ENCODE measurements around the gene KCNT1.

Gene KCNT1

DNA sequence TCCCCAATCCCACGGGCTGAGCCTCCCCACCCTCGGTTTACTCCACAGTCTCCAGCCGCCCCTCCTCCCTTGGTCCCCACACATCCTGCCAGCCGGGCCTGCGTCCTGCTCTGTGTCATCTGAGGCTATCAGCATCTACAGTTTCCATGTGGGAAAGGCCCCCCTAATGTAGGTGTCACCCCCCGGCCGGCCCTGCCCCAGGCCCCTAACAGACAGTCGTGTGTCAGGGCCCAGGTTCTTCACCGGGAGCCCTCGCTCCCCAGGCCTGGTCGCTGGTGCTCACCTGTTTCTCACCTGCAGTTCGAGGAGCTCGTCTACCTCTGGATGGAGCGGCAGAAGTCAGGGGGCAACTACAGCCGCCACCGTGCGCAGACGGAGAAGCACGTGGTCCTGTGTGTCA is 62.7 kb downstream of the KCNT1 start:
- Histone ChIP-seq H3K27me3 (ENCODE audit: control insufficient read depth, insufficient read depth, low read length, poor library complexity, severe bottlenecking) (no peaks in the 10 kb centered on the region), H3K9me3 (ENCODE audit: control insufficient read depth, low read length) (no peaks in the 10 kb centered on the region), H3K4me1 (ENCODE audit: control insufficient read depth, insufficient read depth, low read length) (no peaks in the 10 kb centered on the region), H3K27ac (ENCODE audit: insufficient read depth, low read depth, low read length, poor library complexity, severe bottlenecking) (no peak overlapping the region), H3K36me3 (ENCODE audit: control insufficient read depth, insufficient read depth, low read length) (no peaks in the 10 kb centered on the region), H3K4me3 (ENCODE audit: insufficient read depth, low read depth, low read length) (no peak overlapping the region)
- WGBS, 2 experiments = 91 to 92% methylated on average over 19 of the region's 19 CpGs

DNA sequence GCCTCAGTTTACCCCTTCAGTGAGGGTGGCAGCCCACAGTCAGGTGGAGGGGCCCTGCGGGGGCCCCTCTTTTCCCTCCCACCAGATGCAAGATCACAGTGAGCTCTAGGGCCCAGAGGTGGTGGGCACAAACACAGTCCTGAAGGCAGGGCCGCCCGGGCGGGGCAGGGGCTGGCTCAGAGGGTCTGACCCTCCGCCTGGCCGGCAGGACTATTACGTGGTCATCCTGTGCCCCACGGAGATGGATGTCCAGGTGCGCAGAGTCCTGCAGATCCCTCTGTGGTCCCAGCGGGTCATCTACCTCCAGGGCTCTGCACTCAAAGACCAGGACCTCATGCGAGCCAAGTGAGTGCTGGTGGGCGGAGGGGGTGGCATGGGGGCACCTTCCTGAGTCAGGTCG is 63.4 kb downstream of the KCNT1 start:
- WGBS, 2 experiments = 94% methylated on average over 13 of the region's 13 CpGs

GRCh38 chr9:135766251-135766650 is 64.3 kb downstream of the KCNT1 start:
- no peaks in the 10 kb centered on the region for H3K27me3 ChIP-seq (ENCODE audit: control insufficient read depth, insufficient read depth, low read length, poor library complexity, severe bottlenecking)
- no peaks in the 10 kb centered on the region for H3K4me1 ChIP-seq (ENCODE audit: control insufficient read depth, insufficient read depth, low read length)
- H3K27ac ChIP-seq (ENCODE audit: insufficient read depth, low read depth, low read length, poor library complexity, severe bottlenecking) = no peak overlapping the region
- H3K36me3 ChIP-seq (ENCODE audit: control insufficient read depth, insufficient read depth, low read length) = no peaks in the 10 kb centered on the region
- H3K4me3 ChIP-seq (ENCODE audit: insufficient read depth, low read depth, low read length) = no peak overlapping the region
- 92 to 96% methylated on average over 4 of the region's 4 CpGs for WGBS, 2 experiments
- H3K9me3 ChIP-seq (ENCODE audit: control insufficient read depth, low read length) = no peaks in the 10 kb centered on the region

More for the DNA sequence above, 63.4 kb downstream of the KCNT1 start:
- Histone ChIP-seq H3K4me1 (ENCODE audit: control insufficient read depth, insufficient read depth, low read length) (no peaks in the 10 kb centered on the region), H3K27ac (ENCODE audit: insufficient read depth, low read depth, low read length, poor library complexity, severe bottlenecking) (no peak overlapping the region), H3K4me3 (ENCODE audit: insufficient read depth, low read depth, low read length) (no peak overlapping the region), H3K27me3 (ENCODE audit: control insufficient read depth, insufficient read depth, low read length, poor library complexity, severe bottlenecking) (no peaks in the 10 kb centered on the region), H3K36me3 (ENCODE audit: control insufficient read depth, insufficient read depth, low read length) (no peaks in the 10 kb centered on the region), H3K9me3 (ENCODE audit: control insufficient read depth, low read length) (no peaks in the 10 kb centered on the region)

- Histone ChIP-seq H3K27me3 (ENCODE audit: control insufficient read depth, insufficient read depth, low read length, poor library complexity, severe bottlenecking) (no peaks in the 10 kb centered on the region), H3K4me3 (ENCODE audit: insufficient read depth, low read depth, low read length) (no peak overlapping the region), H3K36me3 (ENCODE audit: control insufficient read depth, insufficient read depth, low read length) (no peaks in the 10 kb centered on the region), H3K4me1 (ENCODE audit: control insufficient read depth, insufficient read depth, low read length) (no peaks in the 10 kb centered on the region), H3K27ac (ENCODE audit: insufficient read depth, low read depth, low read length, poor library complexity, severe bottlenecking) (no peak overlapping the region), H3K9me3 (ENCODE audit: control insufficient read depth, low read length) (no peaks in the 10 kb centered on the region)
- WGBS, 2 experiments = 95 to 96% methylated on average over 4 of the region's 4 CpGs
Observed at GRCh38 chr9:135766707-135767106, 64.7 kb downstream of the KCNT1 start.

GRCh38 chr9:135768516-135769218 is 66.7 kb downstream of the KCNT1 start:
- no peak overlapping the region for H3K27ac ChIP-seq (ENCODE audit: insufficient read depth, low read depth, low read length, poor library complexity, severe bottlenecking)
- no peaks in the 10 kb centered on the region for H3K27me3 ChIP-seq (ENCODE audit: control insufficient read depth, insufficient read depth, low read length, poor library complexity, severe bottlenecking)
- no peaks in the 10 kb centered on the region for H3K36me3 ChIP-seq (ENCODE audit: control insufficient read depth, insufficient read depth, low read length)
- WGBS, 2 experiments = 92 to 93% methylated on average over 43 of the region's 43 CpGs
- no peaks in the 10 kb centered on the region for H3K9me3 ChIP-seq (ENCODE audit: control insufficient read depth, low read length)
- no peak overlapping the region for H3K4me3 ChIP-seq (ENCODE audit: insufficient read depth, low read depth, low read length)
- H3K4me1 ChIP-seq (ENCODE audit: control insufficient read depth, insufficient read depth, low read length) = no peaks in the 10 kb centered on the region

GRCh38 chr9:135769489-135770202 is 67.7 kb downstream of the KCNT1 start:
- Histone ChIP-seq H3K27me3 (ENCODE audit: control insufficient read depth, insufficient read depth, low read length, poor library complexity, severe bottlenecking) (no peaks in the 10 kb centered on the region), H3K27ac (ENCODE audit: insufficient read depth, low read depth, low read length, poor library complexity, severe bottlenecking) (no peak overlapping the region), H3K4me3 (ENCODE audit: insufficient read depth, low read depth, low read length) (no peak overlapping the region), H3K36me3 (ENCODE audit: control insufficient read depth, insufficient read depth, low read length) (no peaks in the 10 kb centered on the region), H3K4me1 (ENCODE audit: control insufficient read depth, insufficient read depth, low read length) (no peaks in the 10 kb centered on the region), H3K9me3 (ENCODE audit: control insufficient read depth, low read length) (no peaks in the 10 kb centered on the region)
- WGBS, 2 experiments = 93 to 95% methylated on average over 32 of the region's 32 CpGs

- H3K27ac ChIP-seq (ENCODE audit: insufficient read depth, low read depth, low read length, poor library complexity, severe bottlenecking) = no peak overlapping the region
- H3K4me1 ChIP-seq (ENCODE audit: control insufficient read depth, insufficient read depth, low read length) = no peaks in the 10 kb centered on the region
- no peaks in the 10 kb centered on the region for H3K36me3 ChIP-seq (ENCODE audit: control insufficient read depth, insufficient read depth, low read length)
- no peak overlapping the region for H3K4me3 ChIP-seq (ENCODE audit: insufficient read depth, low read depth, low read length)
- no peaks in the 10 kb centered on the region for H3K9me3 ChIP-seq (ENCODE audit: control insufficient read depth, low read length)
- 89 to 90% methylated on average over 19 of the region's 19 CpGs for WGBS, 2 experiments
- no peaks in the 10 kb centered on the region for H3K27me3 ChIP-seq (ENCODE audit: control insufficient read depth, insufficient read depth, low read length, poor library complexity, severe bottlenecking)
Observed at GRCh38 chr9:135770203-135770535, 68.2 kb downstream of the KCNT1 start.

DNA sequence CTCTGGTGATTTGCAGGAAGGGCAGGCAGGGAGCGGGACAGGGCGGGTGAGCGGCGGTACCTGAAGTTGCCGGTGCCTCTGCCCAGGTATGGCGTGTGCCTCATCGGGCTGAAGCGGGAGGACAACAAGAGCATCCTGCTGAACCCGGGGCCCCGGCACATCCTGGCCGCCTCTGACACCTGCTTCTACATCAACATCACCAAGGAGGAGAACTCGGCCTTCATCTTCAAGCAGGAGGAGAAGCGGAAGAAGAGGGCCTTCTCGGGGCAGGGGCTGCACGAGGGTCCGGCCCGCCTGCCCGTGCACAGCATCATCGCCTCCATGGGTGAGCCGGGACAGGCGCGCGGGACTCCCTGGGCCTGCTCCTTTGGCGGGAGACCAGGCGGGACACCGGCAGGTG is 68.8 kb downstream of the KCNT1 start:
- no peaks in the 10 kb centered on the region for H3K27me3 ChIP-seq (ENCODE audit: control insufficient read depth, insufficient read depth, low read length, poor library complexity, severe bottlenecking)
- 89 to 92% methylated on average over 26 of the region's 26 CpGs for WGBS, 2 experiments
- H3K4me1 ChIP-seq (ENCODE audit: control insufficient read depth, insufficient read depth, low read length) = no peaks in the 10 kb centered on the region
- H3K27ac ChIP-seq (ENCODE audit: insufficient read depth, low read depth, low read length, poor library complexity, severe bottlenecking) = no peak overlapping the region
- H3K4me3 ChIP-seq (ENCODE audit: insufficient read depth, low read depth, low read length) = no peak overlapping the region
- H3K9me3 ChIP-seq (ENCODE audit: control insufficient read depth, low read length) = no peaks in the 10 kb centered on the region
- H3K36me3 ChIP-seq (ENCODE audit: control insufficient read depth, insufficient read depth, low read length) = no peaks in the 10 kb centered on the region

DNA sequence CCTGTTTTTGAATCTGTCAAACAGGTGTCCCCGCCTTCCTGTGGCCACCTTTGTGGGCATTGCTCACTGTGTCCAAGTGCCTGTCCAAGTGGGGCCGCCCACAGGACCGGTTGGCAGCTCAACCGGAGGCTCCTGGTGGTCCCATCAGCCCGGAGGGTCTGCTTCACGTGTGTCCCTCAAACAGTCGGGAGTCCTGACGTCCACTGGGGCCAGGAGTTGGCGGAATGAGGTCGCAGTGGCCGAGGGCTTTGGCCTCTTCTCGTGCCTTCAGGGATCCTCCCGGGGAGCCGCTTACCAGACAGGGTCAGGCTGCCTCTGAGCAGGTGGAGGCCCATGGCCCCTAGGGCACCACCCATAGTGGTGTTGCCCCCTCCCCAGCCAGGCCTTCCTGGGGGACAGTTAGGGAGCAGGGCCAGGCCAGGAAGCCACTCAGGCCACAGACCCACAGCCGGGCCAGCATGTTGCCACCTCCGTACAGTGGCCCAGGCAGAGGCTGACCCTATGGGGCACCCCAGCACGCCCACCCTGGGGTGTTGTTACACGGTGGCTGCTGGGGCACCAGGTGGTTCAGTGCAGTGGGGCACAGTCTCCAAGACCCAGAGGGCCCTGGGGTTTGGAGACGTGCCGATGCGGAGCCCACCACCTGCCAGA is 69.5 kb downstream of the KCNT1 start:
- WGBS, 2 experiments = 93 to 94% methylated on average over 21 of the region's 21 CpGs
- H3K4me1 ChIP-seq (ENCODE audit: control insufficient read depth, insufficient read depth, low read length) = no peaks in the 10 kb centered on the region
- H3K27me3 ChIP-seq (ENCODE audit: control insufficient read depth, insufficient read depth, low read length, poor library complexity, severe bottlenecking) = no peaks in the 10 kb centered on the region
- H3K27ac ChIP-seq (ENCODE audit: insufficient read depth, low read depth, low read length, poor library complexity, severe bottlenecking) = no peak overlapping the region
- no peak overlapping the region for H3K4me3 ChIP-seq (ENCODE audit: insufficient read depth, low read depth, low read length)
- no peaks in the 10 kb centered on the region for H3K9me3 ChIP-seq (ENCODE audit: control insufficient read depth, low read length)
- no peaks in the 10 kb centered on the region for H3K36me3 ChIP-seq (ENCODE audit: control insufficient read depth, insufficient read depth, low read length)

DNA sequence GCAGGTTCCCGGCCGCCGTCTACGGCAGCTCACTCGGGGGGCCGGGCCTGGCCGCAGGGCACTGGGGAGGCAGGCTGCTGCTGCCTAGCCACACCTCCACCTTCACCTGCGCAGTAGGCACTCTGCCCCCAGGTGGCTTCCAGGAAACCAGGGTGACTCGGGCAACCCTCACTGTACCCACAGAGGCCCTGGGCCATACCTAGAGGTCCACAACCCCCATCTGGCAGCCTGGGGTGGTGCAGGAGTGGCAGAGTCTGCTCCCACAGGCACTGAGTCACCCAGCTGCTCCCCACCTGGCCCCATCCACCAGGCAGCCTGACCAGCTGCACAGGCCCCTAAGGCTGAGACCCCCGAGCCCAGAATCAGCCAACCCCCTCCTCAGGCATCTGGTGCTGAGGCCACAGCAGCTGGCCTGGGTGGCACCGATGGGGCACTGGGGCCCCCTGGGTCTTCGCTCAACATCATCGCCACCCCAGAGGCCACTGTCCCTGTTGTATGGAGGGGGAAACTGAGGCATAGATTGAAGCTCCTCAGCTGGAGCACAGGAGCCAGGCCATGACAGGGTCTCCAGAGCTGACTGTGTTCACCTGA is 70.2 kb downstream of the KCNT1 start:
- Histone ChIP-seq H3K4me3 (ENCODE audit: insufficient read depth, low read depth, low read length) (no peak overlapping the region), H3K4me1 (ENCODE audit: control insufficient read depth, insufficient read depth, low read length) (no peaks in the 10 kb centered on the region), H3K27ac (ENCODE audit: insufficient read depth, low read depth, low read length, poor library complexity, severe bottlenecking) (no peak overlapping the region), H3K36me3 (ENCODE audit: control insufficient read depth, insufficient read depth, low read length) (no peaks in the 10 kb centered on the region), H3K27me3 (ENCODE audit: control insufficient read depth, insufficient read depth, low read length, poor library complexity, severe bottlenecking) (no peaks in the 10 kb centered on the region), H3K9me3 (ENCODE audit: control insufficient read depth, low read length) (no peaks in the 10 kb centered on the region)
- WGBS, 2 experiments = 94% methylated on average over 13 of the region's 13 CpGs

All from ectodermal cell (in vitro differentiated cells).